ENCODE data around the gene ZNF416. TPM values are rescaled to one million over a fixed set of nuclear protein-coding genes. Genes with fewer than 3 reads are reported as not detected.

The ZNF416 gene
- 13.0 and 13.9 TPM in 2 replicates for total RNA-seq
- 8.1 TPM for total RNA-seq (2013)
- polyA plus RNA-seq, result 1.4 and 1.6 TPM in 2 replicates
- polyA minus RNA-seq, result 3.8 and 5.0 TPM in 2 replicates

- Histone ChIP-seq H3K4me2 (replicated peaks; ENCODE audit: low read depth, low read length, poor library complexity, severe bottlenecking) (peak within 1 kb of the TSS; percentile 82), H3K9me3 (ENCODE audit: control extremely low read depth in 1 of 3, control insufficient read depth in 2 of 3, insufficient read depth in 1 of 3, low read length in 2 of 3) (peaks cover 2 to 60% (median 32%) of the 10 kb centered on the region in 3 donors), H3K79me2 (ENCODE audit: control insufficient read depth, insufficient read depth, low read length) (peaks cover 36% of the 10 kb centered on the region), H3K4me3 (ENCODE audit: control extremely low read depth in 1 of 5, extremely low read depth in 1 of 5, insufficient read depth in 1 of 5, low read depth in 2 of 5, low read length in 4 of 5) (peak within 1 kb of the TSS; percentile 28 to 90 (median 72)), H3K36me3 (replicated peaks in 1 of 2; ENCODE audit: control extremely low read depth in 1 of 2, control insufficient read depth in 1 of 2, extremely low read depth in 1 of 2, insufficient read depth in 2 of 2, low read length in 1 of 2) (peaks cover 10 to 30% of the 10 kb centered on the region in 2 experiments), H3K27ac (ENCODE audit: low read length in 2 of 2) (peak within 1 kb of the TSS; percentile 46 to 79), H4K20me1 (ENCODE audit: control insufficient read depth, insufficient read depth, low read length, poor library complexity, severe bottlenecking) (no peaks in the 10 kb centered on the region), H2AFZ (ENCODE audit: insufficient read depth, low read depth, low read length, poor library complexity, severe bottlenecking) (peak within 1 kb of the TSS; percentile 85), H3K27me3 (replicated peaks in 1 of 4; ENCODE audit: control extremely low read depth in 1 of 4, control insufficient read depth in 3 of 4, insufficient read depth in 4 of 4, low read length in 3 of 4) (no peaks in the 10 kb centered on the region), H3K4me1 (ENCODE audit: control insufficient read depth in 2 of 2, insufficient read depth in 2 of 2, low read length in 2 of 2) (peaks cover 19 to 27% of the 10 kb centered on the region in 2 donors), H3K9ac (ENCODE audit: low read length) (peak within 1 kb of the TSS; percentile 82)
- ChIA-PET CTCF (no interaction called here), POLR2A (interaction anchor here (0.6 to 1.0 kb wide), 2 partner anchors 35 to 189 kb away, joined by 3 to 5 read pairs; partner anchors contain the start of gene ZNF134)
- peaks cover 19% of the 10 kb centered on the region for H3K9me3 Mint-ChIP-seq (ENCODE audit: insufficient read depth)
- peak within 1 kb of the TSS; percentile 86 for H3K4me3 Mint-ChIP-seq
- H3K27me3 Mint-ChIP-seq, result no peaks in the 10 kb centered on the region
- WGBS (ENCODE audit: insufficient coverage), result under 1% methylated on average over 59 of the region's 62 CpGs
- H3K27ac Mint-ChIP-seq, result peak within 1 kb of the TSS; percentile 94
- ATAC-seq (ENCODE audit: low read depth), result peak; percentile 89
- TF ChIP-seq CTCF (IDR thresholded peaks at IDR 0.05) (no peak), EZH2 (IDR thresholded peaks at IDR 0.05; ENCODE audit: borderline replicate concordance, insufficient read depth, low read depth, low read length, poor library complexity, severe bottlenecking) (no peak)
- intact Hi-C loops (cut with micrococcal nuclease), result loop anchor here (1.0 to 2.0 kb wide), 13 partner anchors 19 to 215 kb away; partner anchors contain the start of genes TRAPPC2B, ZNF134, ZNF17 and ZNF211
- peaks cover 25% of the 10 kb centered on the region for H3K4me1 Mint-ChIP-seq
- DNase-seq, result peak; percentile 99
These were observed at the start of gene ZNF416 for GRCh38 chr19:57578487-57579205. ZNF416 (minus strand) TSS chr19:57578911; CDS start chr19:57578704, 207 bp downstream.

- Mint-ChIP-seq H3K9me3 (ENCODE audit: insufficient read depth) (peaks cover 27% of the 10 kb centered on the region), H3K4me3 (no peak overlapping the region), H3K4me1 (peaks cover 7% of the 10 kb centered on the region), H3K27ac (no peak overlapping the region), H3K27me3 (no peaks in the 10 kb centered on the region)
- no peak overlapping the region for H3K4me3 ChIP-seq (ENCODE audit: control extremely low read depth in 1 of 5, extremely low read depth in 1 of 5, insufficient read depth in 1 of 5, low read depth in 2 of 5, low read length in 4 of 5)
- no peak overlapping the region for H3K27ac ChIP-seq (ENCODE audit: low read length in 2 of 2)
- no peak overlapping the region for H3K4me2 ChIP-seq (replicated peaks; ENCODE audit: low read depth, low read length, poor library complexity, severe bottlenecking)
- ATAC-seq (ENCODE audit: low read depth) (no peak), DNase-seq (no peak)
- ChIA-PET POLR2A (no interaction called here), CTCF (interaction anchor here (0.7 kb wide), 2 partner anchors 9 to 904 kb away, joined by 3 read pairs; no protein-coding TSS in a partner anchor)
- H3K27me3 ChIP-seq (replicated peaks in 1 of 4; ENCODE audit: control extremely low read depth in 1 of 4, control insufficient read depth in 3 of 4, insufficient read depth in 4 of 4, low read length in 3 of 4), result no peaks in the 10 kb centered on the region
- no peak overlapping the region for H2AFZ ChIP-seq (ENCODE audit: insufficient read depth, low read depth, low read length, poor library complexity, severe bottlenecking)
- TF ChIP-seq CTCF (IDR thresholded peaks at IDR 0.05) (no peak), EZH2 (IDR thresholded peaks at IDR 0.05; ENCODE audit: borderline replicate concordance, insufficient read depth, low read depth, low read length, poor library complexity, severe bottlenecking) (no peak)
- H3K36me3 ChIP-seq (replicated peaks in 1 of 2; ENCODE audit: control extremely low read depth in 1 of 2, control insufficient read depth in 1 of 2, extremely low read depth in 1 of 2, insufficient read depth in 2 of 2, low read length in 1 of 2), result peaks cover 18 to 47% of the 10 kb centered on the region in 2 experiments
- H4K20me1 ChIP-seq (ENCODE audit: control insufficient read depth, insufficient read depth, low read length, poor library complexity, severe bottlenecking), result no peaks in the 10 kb centered on the region
- H3K4me1 ChIP-seq (ENCODE audit: control insufficient read depth in 2 of 2, insufficient read depth in 2 of 2, low read length in 2 of 2), result no peaks in the 10 kb centered on the region
- H3K79me2 ChIP-seq (ENCODE audit: control insufficient read depth, insufficient read depth, low read length), result peaks cover 27% of the 10 kb centered on the region
- intact Hi-C loops (cut with micrococcal nuclease), result no loop called here
- no peak overlapping the region for H3K9ac ChIP-seq (ENCODE audit: low read length)
- H3K9me3 ChIP-seq (ENCODE audit: control extremely low read depth in 1 of 3, control insufficient read depth in 2 of 3, insufficient read depth in 1 of 3, low read length in 2 of 3), result peaks cover 10 to 70% (median 62%) of the 10 kb centered on the region in 3 donors
These were observed 44.4 kb upstream of the ZNF416 start for GRCh38 chr19:57623091-57623490.

Data from B cell (primary cell).